Gastroesophageal sphincter (tissue), 4 donors: ENCODE data around the gene ANKRD40CL. TPM values are rescaled to one million over a fixed set of nuclear protein-coding genes. Genes with fewer than 3 reads are reported as not detected.

Experiments used
- ATAC-seq: fragments of 150-250 bp; one replicate; pipeline ENCODE4 v1.9.1; 2016; ENCODE audit warnings: mild to moderate bottlenecking, moderate library complexity
- H3K27ac ChIP-seq, 4 donors: fragments of 200-600 bp; sonication (generic) in 3 of 4; 1 replicate in 3 of 4; 2 replicates in 1 of 4; pipeline ENCODE4 v1.5.1; 2016 to 2019
- H3K27me3 ChIP-seq: fragments of 200-600 bp; sonication (generic); one replicate; pipeline ENCODE4 v1.5.1; 2019
- H3K36me3 ChIP-seq, 2 donors: fragments of 200-600 bp; sonication (generic); one replicate each; pipeline ENCODE4 v1.5.1; 2019; ENCODE audit warnings: control low read depth in 1 of 2
- H3K4me1 ChIP-seq, 3 donors: fragments of 200-600 bp; sonication (generic); 1 replicate in 2 of 3; 2 replicates in 1 of 3; pipeline ENCODE4 v1.5.1; 2016 to 2019; ENCODE audit warnings: control low read depth in 2 of 3
- H3K4me3 ChIP-seq, 2 donors: fragments of 200-600 bp; sonication (generic); one replicate each; pipeline ENCODE4 v1.5.1; 2019; ENCODE audit warnings: mild to moderate bottlenecking in 1 of 2, moderate library complexity in 1 of 2
- H3K9me3 ChIP-seq, 3 donors: fragments of 200-600 bp; sonication (generic); one replicate each; pipeline ENCODE4 v1.5.1; 2017 to 2019; ENCODE audit warnings: control low read depth in 2 of 3
- EP300 ChIP-seq: sonication (generic); formaldehyde crosslinking; IDR thresholded peaks from one replicate; pipeline ENCODE4 v1.6.1; 2017; ENCODE audit warnings: antibody characterized with exemption, mild to moderate bottlenecking
- POLR2A ChIP-seq, 2 donors: fragments of 450-650 bp; IDR thresholded peaks; one replicate each; pipeline ENCODE4 v1.6.1; 2017; ENCODE audit warnings: antibody characterized with exemption in 2 of 2, mild to moderate bottlenecking in 2 of 2, moderate library complexity in 1 of 2
- POLR2AphosphoS5 ChIP-seq: sonication (generic); formaldehyde crosslinking; IDR thresholded peaks from one replicate; pipeline ENCODE4 v1.6.1; 2017; ENCODE audit warnings: antibody characterized with exemption
- WGBS, 2 donors: methylation state at CpG; one replicate each; pipeline ENCODE4 v1.1.5; 2018; ENCODE audit warnings: low coverage in 1 of 2; 5-methylcytosine and 5-hydroxymethylcytosine counted together
- total RNA-seq, 4 donors: library from RNA; depleted of rRNA; stranded (reverse); fragments of >200 nt; gene quantifications; one replicate each; pipeline ENCODE4 v1.1.0, GENCODE V29; 2016
- TF ChIP-seq, protein P1 (sequence below), 4 experiments: fragments of 200-600 bp in 2 of 4; fragments of 450-650 bp in 2 of 4; sonication (generic) in 1 of 4; IDR thresholded peaks; one replicate each; pipeline ENCODE4 v1.5.1; 2017 to 2019; ENCODE audit warnings: antibody characterized with exemption in 4 of 4, mild to moderate bottlenecking in 2 of 4, moderate library complexity in 2 of 4

The ANKRD40CL gene
- total RNA-seq, 4 donors from 2014 or later = not detected

GRCh38 chr17:50737118-50737698, 30.1 kb downstream of the ANKRD40CL start:
- H3K27ac ChIP-seq = no peak overlapping the region
- H3K9me3 ChIP-seq = no peaks in the 10 kb centered on the region
- peaks cover 0 to 75% (median 2%) of the 10 kb centered on the region in 3 donors for H3K4me1 ChIP-seq
- H3K36me3 ChIP-seq = peaks cover 4 to 49% of the 10 kb centered on the region in 2 donors
- TF ChIP-seq, protein P1, sequence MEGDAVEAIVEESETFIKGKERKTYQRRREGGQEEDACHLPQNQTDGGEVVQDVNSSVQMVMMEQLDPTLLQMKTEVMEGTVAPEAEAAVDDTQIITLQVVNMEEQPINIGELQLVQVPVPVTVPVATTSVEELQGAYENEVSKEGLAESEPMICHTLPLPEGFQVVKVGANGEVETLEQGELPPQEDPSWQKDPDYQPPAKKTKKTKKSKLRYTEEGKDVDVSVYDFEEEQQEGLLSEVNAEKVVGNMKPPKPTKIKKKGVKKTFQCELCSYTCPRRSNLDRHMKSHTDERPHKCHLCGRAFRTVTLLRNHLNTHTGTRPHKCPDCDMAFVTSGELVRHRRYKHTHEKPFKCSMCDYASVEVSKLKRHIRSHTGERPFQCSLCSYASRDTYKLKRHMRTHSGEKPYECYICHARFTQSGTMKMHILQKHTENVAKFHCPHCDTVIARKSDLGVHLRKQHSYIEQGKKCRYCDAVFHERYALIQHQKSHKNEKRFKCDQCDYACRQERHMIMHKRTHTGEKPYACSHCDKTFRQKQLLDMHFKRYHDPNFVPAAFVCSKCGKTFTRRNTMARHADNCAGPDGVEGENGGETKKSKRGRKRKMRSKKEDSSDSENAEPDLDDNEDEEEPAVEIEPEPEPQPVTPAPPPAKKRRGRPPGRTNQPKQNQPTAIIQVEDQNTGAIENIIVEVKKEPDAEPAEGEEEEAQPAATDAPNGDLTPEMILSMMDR (IDR thresholded peaks at IDR 0.05) = no peak
- TF ChIP-seq POLR2AphosphoS5 = no peak
- no peak for TF ChIP-seq POLR2A (IDR thresholded peaks at IDR 0.05)
- TF ChIP-seq EP300 = no peak
- ATAC-seq = no peak
- H3K4me3 ChIP-seq = no peak overlapping the region
- H3K27me3 ChIP-seq = no peaks in the 10 kb centered on the region
- 83 to 90% methylated on average over 2 of the region's 2 CpGs for whole genome bisulfite sequencing, 2 donors

- WGBS, 2 donors = 69 to 83% methylated on average over 3 of the region's 3 CpGs
- Histone ChIP-seq H3K27me3 (no peaks in the 10 kb centered on the region), H3K4me1 (peaks cover 2 to 89% (median 16%) of the 10 kb centered on the region in 3 donors)
These were observed 32.0 kb downstream of the ANKRD40CL start for GRCh38 chr17:50735287-50735686.

DNA sequence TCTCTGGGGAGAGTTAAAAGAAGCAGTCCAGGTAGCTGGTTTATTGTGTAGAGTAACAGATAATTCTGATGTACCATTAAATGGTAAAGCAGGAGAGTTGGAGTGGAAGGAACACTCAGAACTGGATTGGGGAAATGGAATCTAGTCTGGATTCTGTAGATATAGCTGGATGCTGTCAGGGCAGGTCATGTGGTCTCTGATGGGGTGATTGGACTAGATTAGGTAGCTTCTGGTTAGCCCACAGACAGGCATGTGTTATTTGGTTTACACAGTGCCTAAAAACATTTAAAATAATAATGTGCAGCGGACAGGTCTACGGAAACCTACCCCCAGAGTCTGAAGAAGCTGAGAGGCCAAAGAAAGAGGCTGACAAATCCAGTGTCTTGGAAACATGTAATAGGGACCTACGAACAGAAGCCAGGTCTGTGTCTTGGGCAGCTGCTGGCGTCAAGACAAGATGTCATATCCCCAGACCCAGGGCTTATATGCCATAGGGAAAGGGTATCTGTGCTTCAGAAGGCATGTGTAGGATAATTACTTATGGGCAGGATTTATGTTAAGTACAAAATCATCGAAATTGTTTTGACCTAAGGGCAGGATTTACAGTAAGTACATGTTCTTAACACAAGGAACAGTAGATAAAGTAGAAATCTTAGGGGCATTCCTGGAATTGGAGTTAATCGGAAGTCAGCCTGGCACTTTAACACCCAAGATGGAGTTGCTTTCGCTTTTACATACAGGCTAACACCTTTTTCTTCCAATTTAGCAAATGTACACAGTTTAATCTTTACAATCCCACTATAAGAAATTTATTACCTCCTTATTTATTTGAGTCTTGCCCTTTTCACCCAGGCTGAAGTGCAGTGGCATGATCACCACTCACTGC, 35.5 kb downstream of the ANKRD40CL start:
- no peak for TF ChIP-seq POLR2A (IDR thresholded peaks at IDR 0.05)
- TF ChIP-seq EP300 = no peak
- TF ChIP-seq, protein P1 (IDR thresholded peaks at IDR 0.05) = no peak
- TF ChIP-seq POLR2AphosphoS5 = no peak
- Histone ChIP-seq H3K27ac (no peak overlapping the region), H3K4me1 (peaks cover 0 to 96% (median 27%) of the 10 kb centered on the region in 3 donors), H3K4me3 (no peak overlapping the region), H3K36me3 (no peaks in the 10 kb centered on the region), H3K9me3 (no peaks in the 10 kb centered on the region), H3K27me3 (no peaks in the 10 kb centered on the region)
- no peak for ATAC-seq
- 55 to 67% methylated on average over 3 to 7 of the region's 7 CpGs for WGBS, 2 donors

More at GRCh38 chr17:50735287-50735686, 32.0 kb downstream of the ANKRD40CL start:
- no peak for ATAC-seq
- H3K27ac ChIP-seq = no peak overlapping the region
- no peak overlapping the region for H3K4me3 ChIP-seq
- H3K9me3 ChIP-seq = no peaks in the 10 kb centered on the region
- TF ChIP-seq EP300 (no peak), POLR2A (IDR thresholded peaks at IDR 0.05) (no peak), POLR2AphosphoS5 (no peak)
- TF ChIP-seq, protein P1 (IDR thresholded peaks at IDR 0.05) = no peak
- peaks cover 3 to 30% of the 10 kb centered on the region in 2 donors for H3K36me3 ChIP-seq

DNA sequence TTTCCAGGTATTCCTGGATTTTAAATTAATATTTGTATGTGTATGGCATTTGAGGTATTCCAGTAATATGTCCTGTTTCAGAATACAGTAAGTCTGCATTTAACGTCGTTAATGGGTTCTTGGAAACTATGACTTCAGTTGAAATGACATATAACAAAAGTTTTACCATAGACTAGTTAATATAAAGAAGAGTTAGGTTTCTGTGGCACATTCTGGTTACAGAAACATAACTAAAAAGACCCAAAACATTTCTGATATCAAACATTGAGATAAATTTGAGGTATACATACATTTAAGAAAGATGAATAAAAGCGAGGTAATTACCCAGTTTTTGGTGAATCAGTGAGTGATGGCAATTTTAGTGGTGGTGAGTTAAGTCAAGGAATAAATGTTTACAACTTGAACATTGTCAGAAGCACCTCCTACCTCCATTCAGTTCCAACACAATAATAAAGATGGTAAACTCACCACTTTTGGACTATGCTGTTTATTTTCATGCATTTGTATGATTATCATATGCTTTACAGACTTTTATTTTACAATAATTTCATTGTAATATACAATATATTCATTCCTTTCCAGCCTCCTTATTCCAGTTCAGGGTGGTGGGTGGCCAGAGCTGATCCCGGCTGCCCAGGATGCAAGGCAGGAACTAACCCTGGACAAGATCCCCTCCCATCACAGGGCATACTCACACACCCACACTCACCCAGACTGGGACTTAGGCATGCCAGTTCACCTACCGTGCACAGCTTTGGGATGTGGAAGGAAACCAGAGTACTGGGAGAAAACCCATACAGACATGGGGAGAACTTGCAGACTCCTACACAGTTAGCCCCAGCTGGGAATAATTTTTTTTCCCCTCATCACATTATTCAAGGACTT, 38.2 kb downstream of the ANKRD40CL start:
- no peak overlapping the region for H3K4me3 ChIP-seq
- H3K4me1 ChIP-seq = peaks cover 0 to 99% (median 41%) of the 10 kb centered on the region in 3 donors
- WGBS, 2 donors = 52 to 64% methylated on average over 4 to 5 of the region's 5 CpGs
- no peaks in the 10 kb centered on the region for H3K27me3 ChIP-seq
- no peak for ATAC-seq
- H3K36me3 ChIP-seq = no peaks in the 10 kb centered on the region
- TF ChIP-seq EP300 (no peak), POLR2AphosphoS5 (no peak), POLR2A (IDR thresholded peaks at IDR 0.05) (no peak)
- TF ChIP-seq, protein P1 (IDR thresholded peaks at IDR 0.05) = no peak
- H3K9me3 ChIP-seq = no peaks in the 10 kb centered on the region
- no peak overlapping the region for H3K27ac ChIP-seq
